Stimulated activated CD8-positive, alpha-beta memory T cell treated with anti-CD3 and anti-CD28 coated beads, Interleukin-15, amount 100 ng/mL, for 1 hour (primary cell): Measurements from ENCODE around the gene LGALS4.
"Not testable (repeated sequence)": the region's sequence is repeated elsewhere in the genome, so short reads cannot be mapped to it uniquely, and the experiment has no call there.

Experiments
- DNase-seq: peaks from one replicate; pipeline ENCODE4 v3.0.0-alpha.2; 2020; ENCODE audit warnings: low read depth

LGALS4 gene

DNA sequence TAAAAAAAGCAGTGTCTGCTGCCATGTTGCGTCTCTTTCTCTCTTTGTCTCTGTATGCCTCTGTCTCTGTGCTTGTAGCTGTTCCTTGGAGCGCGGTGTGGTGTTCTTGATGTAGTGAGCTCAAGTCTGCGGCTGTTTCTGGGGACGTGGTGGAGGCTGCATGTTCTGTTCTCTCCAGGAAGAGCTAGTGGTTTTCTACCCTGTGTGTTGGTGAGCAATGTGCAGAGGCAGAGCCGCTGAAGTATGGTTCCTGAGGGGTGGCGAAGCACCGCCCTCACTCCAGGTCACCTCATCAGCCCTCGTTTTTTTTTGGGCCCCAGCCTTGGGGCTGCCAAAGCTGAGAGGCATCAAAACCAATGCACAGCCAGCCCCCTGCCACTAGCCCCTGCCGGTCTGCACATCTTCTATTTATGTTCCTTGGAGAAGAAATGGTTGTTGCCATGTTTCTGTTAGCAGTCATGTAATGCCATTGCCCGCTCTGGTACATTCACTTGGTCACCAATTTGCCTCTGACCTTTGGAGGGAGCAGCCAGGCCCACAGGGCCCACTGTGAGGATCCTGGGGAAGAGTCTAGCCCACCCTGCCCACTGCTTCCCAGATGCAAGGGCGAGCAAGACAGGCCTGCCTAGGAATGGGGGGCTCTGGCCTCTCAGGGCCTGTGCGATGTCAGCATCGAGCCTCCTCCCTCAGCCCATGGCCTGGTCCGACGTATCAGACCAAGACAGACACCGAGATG is 29.9 kb upstream of the LGALS4 start:
- no peak for DNase-seq

DNA sequence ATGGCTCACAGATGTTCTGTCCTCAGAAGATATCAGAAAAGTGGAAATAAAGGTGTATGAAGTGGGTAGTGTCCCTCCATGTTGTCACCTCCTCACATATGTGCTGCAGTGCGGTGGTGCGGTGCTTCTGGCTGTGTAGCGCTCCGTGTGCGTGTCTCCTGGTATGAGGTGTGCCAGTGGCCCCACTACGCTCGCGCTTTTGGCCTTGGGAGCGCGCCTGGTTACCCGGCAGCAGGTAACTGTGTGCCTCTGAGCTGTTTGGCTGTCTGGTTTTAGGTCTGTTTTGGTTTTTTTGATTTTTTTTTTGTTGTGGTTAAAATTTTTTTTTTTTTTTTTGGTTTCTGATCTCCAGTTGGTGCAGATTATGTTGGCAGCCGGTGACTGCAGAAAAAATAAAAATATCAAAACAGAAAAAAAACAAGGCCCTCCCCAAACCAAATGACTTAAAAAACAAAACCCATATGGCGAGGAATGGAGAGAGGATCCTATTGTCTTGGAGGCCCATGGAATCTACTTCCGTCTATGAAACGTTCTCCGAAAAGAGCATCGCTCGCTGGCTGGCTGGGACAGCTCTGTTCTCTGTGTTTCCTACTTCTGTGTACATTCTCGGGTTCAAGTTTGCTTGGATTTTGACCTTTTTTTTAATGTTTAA is 29.2 kb upstream of the LGALS4 start:
- DNase-seq = no peak

- DNase-seq = no peak
These were observed 28.5 kb upstream of the LGALS4 start for GRCh38 chr19:38841180-38841766.

DNA sequence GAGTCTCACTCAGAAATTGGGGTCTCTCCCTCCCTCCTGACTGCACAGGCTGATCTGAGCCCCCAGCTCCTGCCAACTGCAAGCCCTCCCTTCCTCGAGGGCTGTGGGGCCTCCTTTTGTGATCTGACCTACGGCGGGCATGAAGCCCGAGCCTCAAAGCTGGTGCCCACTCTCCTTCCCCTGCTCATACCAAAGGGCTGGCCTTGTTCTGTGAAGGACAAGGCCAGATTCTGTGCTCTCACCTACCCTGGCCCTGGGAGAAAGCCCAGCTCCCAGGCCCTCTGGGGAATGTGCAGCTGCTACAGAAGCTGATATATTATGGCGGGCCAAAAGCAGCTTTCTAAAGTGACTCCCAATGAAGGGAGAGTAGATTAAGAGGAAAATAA is 27.8 kb upstream of the LGALS4 start:
- DNase-seq = no peak

DNA sequence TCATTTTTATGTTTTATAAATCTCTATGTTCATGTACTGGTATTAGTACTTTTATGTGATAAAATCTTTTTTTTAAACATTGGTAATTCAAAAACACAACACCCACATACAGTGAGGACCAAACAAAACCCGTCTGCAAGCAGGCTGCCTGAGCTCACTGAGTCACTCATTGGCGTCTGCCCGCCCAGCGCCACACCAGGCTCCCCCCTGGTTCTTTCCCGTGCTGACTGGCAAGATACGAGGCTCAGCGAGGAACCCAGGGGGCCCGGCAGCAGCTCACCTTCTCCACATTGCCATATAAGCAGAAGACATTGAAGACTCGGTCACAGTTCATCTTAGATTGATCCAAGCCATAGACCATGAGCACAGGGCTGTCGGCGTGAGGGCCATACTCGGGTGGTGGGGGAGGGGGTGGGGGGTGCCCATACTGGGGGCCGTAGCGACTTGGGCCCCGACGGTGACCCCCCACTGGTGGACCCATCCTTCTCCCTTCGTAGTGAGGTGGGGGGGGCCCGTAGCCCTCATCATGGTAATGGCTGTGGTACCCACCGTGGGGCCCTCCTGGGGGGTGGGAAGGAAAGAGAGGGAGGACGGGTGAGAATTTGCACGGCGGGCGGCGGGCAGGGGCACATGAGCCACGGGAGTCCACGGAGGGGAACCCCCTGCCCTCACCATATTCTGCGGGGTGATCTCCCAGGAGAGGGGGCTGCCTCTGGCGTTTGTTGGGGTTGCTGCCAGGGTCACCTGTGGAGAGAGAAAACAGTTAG is 27.3 kb upstream of the LGALS4 start:
- DNase-seq = no peak

DNA sequence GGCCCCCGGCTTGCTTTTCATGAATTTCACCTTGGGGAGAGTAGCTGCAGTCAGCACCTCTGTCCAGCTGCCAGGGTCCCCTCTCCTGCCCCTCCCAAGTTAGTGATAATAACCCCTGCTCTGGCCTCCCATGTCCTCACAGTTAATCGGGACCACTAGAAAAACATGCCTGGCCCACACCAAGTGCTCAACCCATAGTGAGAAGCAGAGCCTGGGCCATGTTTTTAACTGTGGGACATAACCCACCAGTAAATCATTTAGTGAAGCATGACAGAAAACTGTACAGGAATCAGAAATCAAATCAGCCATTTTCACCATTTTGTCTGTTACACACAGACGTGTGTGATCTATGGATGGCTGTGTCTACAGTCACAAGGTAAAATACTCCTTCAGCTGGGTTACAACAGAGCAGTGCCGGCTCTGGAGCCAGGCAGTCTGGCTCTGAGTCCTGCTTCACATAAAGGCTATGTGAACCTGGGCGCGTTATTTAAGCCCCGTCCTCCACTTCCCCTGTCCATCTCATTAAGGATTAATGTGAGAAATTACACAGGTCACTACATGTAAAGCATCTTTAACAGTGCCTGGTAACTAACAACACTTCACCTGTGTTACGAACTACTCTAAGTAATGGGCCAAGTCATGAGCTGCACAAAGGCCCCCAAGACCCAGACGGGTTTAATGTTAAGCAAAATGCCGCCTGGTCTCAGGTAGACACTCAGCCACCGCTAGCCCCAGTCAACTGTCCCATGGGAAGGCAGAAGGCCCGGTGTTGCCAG is 26.4 kb upstream of the LGALS4 start:
- DNase-seq = no peak

- no peak for DNase-seq
These were observed 25.7 kb upstream of the LGALS4 start for GRCh38 chr19:38838208-38838985.

DNA sequence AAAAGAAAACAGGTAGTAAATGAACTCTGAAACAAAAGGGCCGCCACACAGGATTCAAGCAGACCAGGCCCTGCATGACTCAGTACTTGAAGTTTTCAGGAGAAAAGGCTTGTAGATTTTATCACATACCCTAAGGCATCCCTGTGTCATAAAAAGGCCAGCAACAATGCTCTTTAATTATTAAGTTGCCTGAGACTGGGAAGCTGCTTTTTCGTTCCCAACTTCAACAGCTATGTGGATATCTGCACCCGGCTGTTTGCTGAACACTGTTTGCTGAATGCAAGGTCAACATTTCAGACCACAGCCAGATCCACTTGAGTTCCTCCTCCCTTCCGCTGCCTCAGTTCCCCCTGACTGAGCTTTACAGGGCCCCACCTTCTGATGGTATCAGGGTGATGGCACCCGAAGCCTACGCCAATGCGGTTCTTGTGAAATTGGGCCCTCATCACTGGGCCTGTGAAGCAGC is 24.9 kb upstream of the LGALS4 start:
- no peak for DNase-seq

DNA sequence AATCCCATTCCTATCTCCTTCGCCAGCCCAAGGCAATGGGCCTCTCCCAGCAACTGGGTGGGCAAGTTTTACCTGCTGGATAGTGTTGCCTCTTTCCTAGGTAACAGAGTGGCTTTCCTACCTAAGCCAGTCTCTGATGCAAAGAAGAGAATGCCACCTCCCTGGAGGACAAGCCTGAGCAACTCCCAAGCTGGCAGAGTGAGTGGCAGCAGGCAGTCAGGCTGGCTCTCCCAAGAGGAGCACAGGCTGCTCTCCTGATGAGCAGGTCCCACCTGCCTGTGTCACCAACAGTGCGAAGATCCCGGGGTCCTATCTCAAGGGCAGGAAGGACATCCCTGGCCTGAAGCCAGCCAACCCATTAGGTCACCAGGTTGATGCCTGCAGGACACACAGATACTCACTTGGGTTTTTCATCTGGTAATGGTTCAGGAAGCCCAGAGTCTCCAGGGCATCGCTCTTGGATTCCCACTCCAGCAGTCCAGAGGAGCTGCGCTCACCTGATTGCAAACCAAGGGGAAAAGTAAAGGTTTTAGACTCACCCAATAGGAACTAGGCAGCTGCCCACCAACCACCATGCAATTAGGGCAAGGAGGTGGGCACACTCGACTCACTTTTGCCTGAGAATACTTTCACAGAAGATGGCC is 24.4 kb upstream of the LGALS4 start:
- DNase-seq = no peak

- DNase-seq = no peak
These were observed 23.6 kb upstream of the LGALS4 start for GRCh38 chr19:38836159-38836982.

GRCh38 chr19:38834590-38834989 is 21.8 kb upstream of the LGALS4 start:
- DNase-seq = no peak

GRCh38 chr19:38834104-38834490 is 21.4 kb upstream of the LGALS4 start:
- DNase-seq = no peak

- no peak for DNase-seq
These were observed 20.3 kb upstream of the LGALS4 start for GRCh38 chr19:38833092-38833425.

- no peak for DNase-seq
These were observed 18.4 kb upstream of the LGALS4 start for GRCh38 chr19:38831142-38831605.

DNA sequence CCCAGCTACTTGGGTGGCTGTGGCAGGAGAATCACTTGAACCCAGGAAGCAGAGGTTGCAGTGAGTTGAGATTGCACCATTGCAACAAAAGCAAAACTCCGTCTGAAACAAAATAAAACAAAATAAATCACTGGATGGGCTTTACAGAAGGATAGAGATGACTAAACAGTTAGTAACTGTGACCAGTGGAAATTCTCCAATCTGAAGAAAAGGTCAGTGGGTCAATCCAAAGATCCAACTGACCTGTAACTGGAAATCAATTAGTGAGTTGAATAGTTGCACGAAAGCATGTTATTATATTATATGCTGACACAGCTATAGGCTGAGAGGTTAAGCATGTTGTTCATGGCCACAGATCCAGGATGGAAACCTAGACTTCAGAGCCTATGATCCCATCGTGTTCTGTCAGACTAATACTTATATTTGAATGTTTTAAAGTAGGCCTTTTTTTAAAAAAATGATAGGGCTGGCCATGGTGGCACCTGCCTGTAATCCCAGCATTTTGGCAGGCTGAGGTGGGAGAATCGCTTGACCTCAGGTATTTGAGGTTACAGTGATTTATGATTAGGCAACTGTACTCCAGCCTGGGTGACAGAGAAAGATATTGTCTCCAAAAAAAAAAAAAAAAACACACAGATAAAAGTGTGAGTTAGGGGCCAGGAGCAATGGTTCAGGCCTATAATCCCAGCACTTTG is 17.4 kb upstream of the LGALS4 start:
- DNase-seq = no peak

DNA sequence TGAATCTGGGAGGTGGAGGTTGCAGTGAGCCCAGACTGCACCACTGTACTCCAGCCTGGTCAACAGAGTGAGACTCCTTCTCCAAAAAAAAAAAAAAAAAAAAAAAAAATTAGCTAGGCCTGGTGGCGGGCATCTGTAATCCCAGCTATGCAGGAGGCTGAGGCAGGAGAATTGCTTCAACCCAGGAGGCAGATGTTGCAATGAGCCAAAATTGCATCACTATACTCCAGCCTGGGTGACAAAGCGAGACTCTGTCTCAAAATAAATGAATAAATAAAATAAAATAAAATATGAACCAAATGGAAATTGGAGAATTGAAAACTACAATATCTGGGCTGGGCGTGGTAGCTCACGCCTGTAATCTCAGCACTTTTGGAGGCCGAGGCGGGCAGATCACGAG is 16.5 kb upstream of the LGALS4 start:
- not testable (repeated sequence) for DNase-seq

- no peak for DNase-seq
These were observed 14.3 kb upstream of the LGALS4 start for GRCh38 chr19:38826856-38827551.

DNA sequence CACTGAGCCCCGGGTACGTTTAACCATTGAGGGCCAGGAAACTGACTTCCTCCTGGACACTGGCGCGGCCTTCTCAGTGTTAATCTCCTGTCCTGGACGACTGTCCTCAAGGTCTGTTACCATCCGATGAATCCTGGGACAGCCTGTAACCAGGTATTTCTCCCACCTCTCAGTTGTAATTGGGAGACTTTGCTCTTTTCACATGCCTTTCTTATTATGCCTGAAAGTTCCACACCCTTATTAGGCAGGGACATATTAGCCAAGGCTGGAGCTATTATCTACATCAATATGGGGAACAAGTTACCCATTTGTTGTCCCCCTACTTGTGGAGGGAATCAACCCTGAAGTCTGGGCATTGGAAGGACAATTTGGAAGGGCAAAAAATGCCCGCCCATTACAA is 13.2 kb upstream of the LGALS4 start:
- DNase-seq = not testable (repeated sequence)
